ENCODE measurements around the gene AFF3.

The AFF3 gene

GRCh38 chr2:99652862-99653261, 489.5 kb downstream of the AFF3 start:
- in situ Hi-C loops (cut with MboI; ENCODE audit: low sequenced_read_pairs): no loop called here

GRCh38 chr2:99651930-99652670, 490.3 kb downstream of the AFF3 start:
- in situ Hi-C loops (cut with MboI; ENCODE audit: low sequenced_read_pairs): no loop called here

- in situ Hi-C loops (cut with MboI; ENCODE audit: low sequenced_read_pairs): no loop called here
Measured at GRCh38 chr2:99648906-99649789, 493.2 kb downstream of the AFF3 start.

- in situ Hi-C loops (cut with MboI; ENCODE audit: low sequenced_read_pairs): no loop called here
Measured at GRCh38 chr2:99648178-99648844, 494.1 kb downstream of the AFF3 start.

GRCh38 chr2:99645960-99646359, 496.4 kb downstream of the AFF3 start:
- in situ Hi-C loops (cut with MboI; ENCODE audit: low sequenced_read_pairs): no loop called here

- in situ Hi-C loops (cut with MboI; ENCODE audit: low sequenced_read_pairs): no loop called here
Measured at GRCh38 chr2:99644419-99644787, 498.0 kb downstream of the AFF3 start.

- in situ Hi-C loops (cut with MboI; ENCODE audit: low sequenced_read_pairs): no loop called here
Measured at GRCh38 chr2:99643787-99644418, 498.5 kb downstream of the AFF3 start.

GRCh38 chr2:99641999-99642398, 500.4 kb downstream of the AFF3 start:
- in situ Hi-C loops (cut with MboI; ENCODE audit: low sequenced_read_pairs): no loop called here

- in situ Hi-C loops (cut with MboI; ENCODE audit: low sequenced_read_pairs): no loop called here
Measured at GRCh38 chr2:99640635-99641151, 501.7 kb downstream of the AFF3 start.

- in situ Hi-C loops (cut with MboI; ENCODE audit: low sequenced_read_pairs): no loop called here
Measured at GRCh38 chr2:99638791-99639190, 503.6 kb downstream of the AFF3 start.

- in situ Hi-C loops (cut with MboI; ENCODE audit: low sequenced_read_pairs): no loop called here
Measured at GRCh38 chr2:99637159-99637697, 505.2 kb downstream of the AFF3 start.

GRCh38 chr2:99636144-99637034, 506.0 kb downstream of the AFF3 start:
- in situ Hi-C loops (cut with MboI; ENCODE audit: low sequenced_read_pairs): no loop called here

GRCh38 chr2:99635710-99636109, 506.7 kb downstream of the AFF3 start:
- in situ Hi-C loops (cut with MboI; ENCODE audit: low sequenced_read_pairs): no loop called here

- in situ Hi-C loops (cut with MboI; ENCODE audit: low sequenced_read_pairs): no loop called here
Measured at GRCh38 chr2:99634234-99634633, 508.2 kb downstream of the AFF3 start.

GRCh38 chr2:99631700-99632099, 510.7 kb downstream of the AFF3 start:
- in situ Hi-C loops (cut with MboI; ENCODE audit: low sequenced_read_pairs): no loop called here

GRCh38 chr2:99629320-99629719, 513.1 kb downstream of the AFF3 start:
- in situ Hi-C loops (cut with MboI; ENCODE audit: low sequenced_read_pairs): no loop called here

GRCh38 chr2:99626158-99626557, 516.2 kb downstream of the AFF3 start:
- in situ Hi-C loops (cut with MboI; ENCODE audit: low sequenced_read_pairs): no loop called here

GRCh38 chr2:99624677-99625076, 517.7 kb downstream of the AFF3 start:
- in situ Hi-C loops (cut with MboI; ENCODE audit: low sequenced_read_pairs): no loop called here

- in situ Hi-C loops (cut with MboI; ENCODE audit: low sequenced_read_pairs): no loop called here
Measured at GRCh38 chr2:99623613-99624012, 518.8 kb downstream of the AFF3 start.

GRCh38 chr2:99623035-99623434, 519.4 kb downstream of the AFF3 start:
- in situ Hi-C loops (cut with MboI; ENCODE audit: low sequenced_read_pairs): no loop called here

Measured in hTERT RPE-1 (cell line).